HCEC 1CT (cell line): ENCODE data around the gene WDR36.

Source experiments
- DNase-seq: peaks from one replicate; pipeline ENCODE4 v3.0.0-alpha.2; 2017

The WDR36 gene

GRCh38 chr5:111106320-111106948, 14.3 kb downstream of the WDR36 start:
- no peak for DNase-seq

- DNase-seq = no peak
These were observed 15.2 kb downstream of the WDR36 start for GRCh38 chr5:111107371-111107770.

GRCh38 chr5:111111956-111112355, 19.8 kb downstream of the WDR36 start:
- DNase-seq = no peak

GRCh38 chr5:111113678-111114077, 21.5 kb downstream of the WDR36 start:
- no peak for DNase-seq

- no peak for DNase-seq
These were observed 23.1 kb downstream of the WDR36 start for GRCh38 chr5:111115229-111115628.

GRCh38 chr5:111116550-111116949, 24.4 kb downstream of the WDR36 start:
- DNase-seq = no peak

GRCh38 chr5:111117136-111117535, 25.0 kb downstream of the WDR36 start:
- DNase-seq = no peak

- no peak for DNase-seq
These were observed 27.1 kb downstream of the WDR36 start for GRCh38 chr5:111119221-111119620.

GRCh38 chr5:111119856-111120255, 27.7 kb downstream of the WDR36 start:
- no peak for DNase-seq

- no peak for DNase-seq
These were observed 28.8 kb downstream of the WDR36 start for GRCh38 chr5:111120911-111121310.

GRCh38 chr5:111121926-111122325, 29.8 kb downstream of the WDR36 start:
- no peak for DNase-seq

- DNase-seq = no peak
These were observed 30.2 kb downstream of the WDR36 start for GRCh38 chr5:111122398-111122797.

- DNase-seq = no peak
These were observed 32.6 kb downstream of the WDR36 start for GRCh38 chr5:111124793-111125192.

- DNase-seq = no peak
These were observed 34.7 kb downstream of the WDR36 start for GRCh38 chr5:111126896-111127295.

- no peak for DNase-seq
These were observed 35.5 kb downstream of the WDR36 start for GRCh38 chr5:111127453-111128195.

- DNase-seq = peak; percentile 74
These were observed 37.8 kb downstream of the WDR36 start for GRCh38 chr5:111129938-111130337.

GRCh38 chr5:111131356-111131755, 39.2 kb downstream of the WDR36 start:
- DNase-seq = no peak

GRCh38 chr5:111132076-111132475, 39.9 kb downstream of the WDR36 start:
- no peak for DNase-seq

- DNase-seq = no peak
These were observed 40.7 kb downstream of the WDR36 start for GRCh38 chr5:111132731-111133435.

- DNase-seq = no peak
These were observed 41.2 kb downstream of the WDR36 start for GRCh38 chr5:111133436-111133751.

GRCh38 chr5:111134087-111134486, 41.9 kb downstream of the WDR36 start:
- DNase-seq = peak; percentile 46

- no peak for DNase-seq
These were observed 42.7 kb downstream of the WDR36 start for GRCh38 chr5:111134864-111135263.

GRCh38 chr5:111135363-111135762, 43.2 kb downstream of the WDR36 start:
- DNase-seq = no peak

GRCh38 chr5:111135946-111136345, 43.8 kb downstream of the WDR36 start:
- DNase-seq = peak; percentile 51
